AG09309 (cell line): ENCODE results near the gene ZWINT.

Source experiments
- DNase-seq: peaks from one replicate; pipeline ENCODE4 v3.0.0-alpha.2; 2010; ENCODE audit warnings: low read depth
- H3K4me3 ChIP-seq: 2 replicates; pipeline ENCODE4 v1.5.1; 2011; ENCODE audit warnings: mild to moderate bottlenecking, low read depth, low read length, moderate library complexity; ENCODE audit not compliant: control insufficient read depth
- CTCF ChIP-seq: IDR thresholded peaks from 2 replicates; pipeline ENCODE4 v1.5.1; 2011; ENCODE audit warnings: mild to moderate bottlenecking, low read depth, low read length, inconsistent platforms; ENCODE audit not compliant: insufficient read depth, control insufficient read depth; ENCODE audit errors: missing control alignments

ZWINT gene

GRCh38 chr10:56360967-56361612 is at the start of gene ZWINT:
Gene ZWINT, minus strand, starts transcription at chr10:56361259. Its CDS starts 23 bp downstream, at chr10:56361236.
- peak; percentile 80 for DNase-seq
- peak within 1 kb of the TSS; percentile 78 for H3K4me3 ChIP-seq
- TF ChIP-seq CTCF: no peak

GRCh38 chr10:56383806-56384205 is 22.7 kb upstream of the ZWINT start:
- TF ChIP-seq CTCF: no peak
- DNase-seq: no peak
- no peak overlapping the region for H3K4me3 ChIP-seq

GRCh38 chr10:56370217-56371113 is 9.4 kb upstream of the ZWINT start:
- no peak for DNase-seq
- H3K4me3 ChIP-seq: no peak overlapping the region
- TF ChIP-seq CTCF: no peak

GRCh38 chr10:56360583-56360966 is 484 bp downstream of the ZWINT start:
- TF ChIP-seq CTCF: no peak
- H3K4me3 ChIP-seq: peak overlapping the region; percentile 78
- no peak for DNase-seq

GRCh38 chr10:56359837-56360236 is 1.2 kb downstream of the ZWINT start:
- no peak for DNase-seq
- H3K4me3 ChIP-seq: 0 out of 2 replicates have a peak overlapping the region, but pooled peaks have one; percentile 78
- TF ChIP-seq CTCF: no peak

GRCh38 chr10:56357018-56357417 is 4.0 kb downstream of the ZWINT start:
- TF ChIP-seq CTCF: no peak
- no peak for DNase-seq
- no peak overlapping the region for H3K4me3 ChIP-seq
